NCI-H1694 treated with DMSO at 0.1 percent for 48 hours (cell line): ENCODE data around the gene BORCS8.

Experiments
- DNase-seq: peaks from one replicate; lab custom pipeline; 2025; lab: John Stamatoyannopoulos, UW

Gene BORCS8

DNA sequence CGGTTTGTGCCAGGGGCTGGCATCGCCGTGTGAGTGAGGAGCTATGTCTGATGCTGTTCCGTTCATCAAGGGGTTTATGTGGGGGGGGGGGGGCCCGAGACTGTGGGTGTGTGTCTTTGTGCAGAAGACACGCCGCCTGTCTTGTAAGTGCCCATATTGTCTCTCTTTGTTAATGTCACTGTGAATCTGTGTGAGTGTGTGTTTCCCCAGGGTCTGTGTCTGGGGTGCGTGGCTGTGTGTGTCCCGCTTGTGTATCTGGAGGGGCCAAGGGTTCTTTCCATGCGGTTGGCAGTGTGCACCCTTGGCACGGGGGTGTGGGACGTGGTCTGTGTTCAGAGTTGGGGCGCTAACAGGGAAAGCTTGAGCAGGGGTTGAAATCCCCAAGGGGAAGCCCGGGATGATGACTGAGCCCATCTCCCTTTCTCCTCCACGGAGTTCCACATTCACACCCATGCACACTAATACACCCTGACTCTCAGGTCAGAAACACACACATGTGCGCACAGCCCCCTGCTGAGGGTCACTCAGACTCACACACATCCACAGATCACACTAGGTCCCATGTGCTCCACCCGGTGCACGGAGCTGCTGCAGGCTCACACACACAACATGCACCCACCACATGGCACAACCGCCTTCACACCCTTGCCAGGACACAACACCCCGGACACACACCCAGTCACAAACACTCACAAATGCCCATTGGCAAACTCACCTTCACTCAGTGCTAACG lies 21.6 kb upstream of the BORCS8 start:
- DNase-seq, result no peak

DNA sequence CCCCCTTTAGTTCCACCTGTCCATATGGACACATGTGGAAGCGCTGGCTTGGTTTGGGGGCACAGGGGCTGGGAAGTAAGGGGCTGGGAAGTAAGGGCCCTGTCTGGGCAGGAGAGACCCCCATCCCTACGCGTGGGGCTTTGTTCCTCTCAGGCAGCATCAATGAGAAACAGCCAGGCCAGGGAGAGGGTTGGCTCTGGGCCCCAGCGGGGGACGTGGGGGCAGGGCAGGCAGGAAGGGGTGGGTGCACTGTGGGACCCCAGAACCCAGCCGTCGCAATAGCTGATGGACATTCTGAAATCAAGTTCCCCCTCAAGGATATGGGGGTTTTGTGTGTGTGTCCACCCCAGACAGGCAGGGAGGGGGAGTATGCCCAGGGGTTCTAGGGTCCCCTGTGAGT lies 21.0 kb upstream of the BORCS8 start:
- no peak for DNase-seq

DNA sequence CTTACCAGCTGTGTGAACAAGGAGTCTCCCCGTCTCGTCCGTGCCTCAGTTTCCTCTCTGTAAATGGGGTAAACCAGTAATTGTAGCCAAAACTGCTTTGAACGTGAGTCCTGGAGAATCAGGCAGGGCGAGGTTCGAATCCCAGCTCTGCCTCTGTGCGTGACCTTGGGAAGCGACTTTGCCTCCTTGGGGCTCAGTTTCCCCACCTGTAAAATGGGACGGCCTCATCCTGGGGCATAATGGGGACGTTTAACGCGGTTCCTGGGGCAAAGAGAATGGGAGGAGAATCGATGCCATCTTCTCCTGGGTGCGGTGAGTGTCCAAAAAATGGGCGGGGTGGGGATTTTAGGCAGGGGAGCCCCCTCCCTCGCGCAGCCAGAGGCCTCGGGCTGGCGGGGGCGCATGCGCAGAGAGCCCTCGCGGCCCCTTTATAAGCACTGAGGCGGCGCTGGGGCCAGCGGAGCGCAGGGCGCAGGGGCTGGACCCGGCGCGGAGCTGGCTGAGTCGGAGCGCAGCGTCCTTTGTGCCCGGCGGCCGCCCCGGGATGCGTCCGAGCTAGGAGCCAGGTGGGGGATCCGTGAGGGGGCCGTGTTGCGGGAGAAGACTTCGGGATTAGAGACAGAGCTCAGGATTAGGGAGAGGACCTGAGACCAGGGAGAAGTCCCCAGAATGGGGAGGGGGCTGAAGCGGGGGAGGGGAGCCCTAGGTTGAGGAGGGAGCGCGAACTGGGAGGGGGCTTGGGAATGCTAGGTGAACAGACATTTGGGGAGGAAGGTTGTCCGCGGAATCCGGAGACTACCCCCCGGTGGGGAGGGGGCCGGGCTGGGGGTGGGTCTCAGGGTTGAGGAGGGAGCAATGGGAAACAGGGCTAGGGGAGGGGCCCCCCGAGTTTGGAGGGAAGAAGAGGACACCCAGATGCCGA lies 19.8 kb upstream of the BORCS8 start, which contains the start of gene NCAN:
Gene NCAN, plus strand, starts transcription at position 460 of the 922 bp plus-strand sequence. CDS start 4,996 bp downstream, outside the sequence.
- peak; percentile 21 for DNase-seq

DNA sequence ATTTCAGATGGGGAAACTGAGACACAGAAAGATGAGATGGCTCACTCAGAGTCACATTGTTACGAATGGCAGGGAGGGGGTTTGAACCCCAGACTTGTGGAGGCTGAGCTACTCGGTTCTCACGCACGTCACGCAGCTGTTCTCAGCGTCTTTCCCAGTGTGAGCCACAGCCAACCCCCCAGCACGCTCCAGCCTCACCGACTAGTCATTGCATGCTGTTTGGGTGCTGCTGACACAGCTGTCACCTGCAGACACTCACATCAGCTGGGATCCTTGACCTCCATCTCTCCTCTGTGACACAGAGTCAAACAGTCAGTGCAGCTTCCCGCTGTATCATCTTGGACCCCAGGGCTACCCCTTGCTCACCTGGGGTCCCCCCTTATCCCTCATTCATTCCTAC lies 17.4 kb upstream of the BORCS8 start:
- peak; percentile 12 for DNase-seq

DNA sequence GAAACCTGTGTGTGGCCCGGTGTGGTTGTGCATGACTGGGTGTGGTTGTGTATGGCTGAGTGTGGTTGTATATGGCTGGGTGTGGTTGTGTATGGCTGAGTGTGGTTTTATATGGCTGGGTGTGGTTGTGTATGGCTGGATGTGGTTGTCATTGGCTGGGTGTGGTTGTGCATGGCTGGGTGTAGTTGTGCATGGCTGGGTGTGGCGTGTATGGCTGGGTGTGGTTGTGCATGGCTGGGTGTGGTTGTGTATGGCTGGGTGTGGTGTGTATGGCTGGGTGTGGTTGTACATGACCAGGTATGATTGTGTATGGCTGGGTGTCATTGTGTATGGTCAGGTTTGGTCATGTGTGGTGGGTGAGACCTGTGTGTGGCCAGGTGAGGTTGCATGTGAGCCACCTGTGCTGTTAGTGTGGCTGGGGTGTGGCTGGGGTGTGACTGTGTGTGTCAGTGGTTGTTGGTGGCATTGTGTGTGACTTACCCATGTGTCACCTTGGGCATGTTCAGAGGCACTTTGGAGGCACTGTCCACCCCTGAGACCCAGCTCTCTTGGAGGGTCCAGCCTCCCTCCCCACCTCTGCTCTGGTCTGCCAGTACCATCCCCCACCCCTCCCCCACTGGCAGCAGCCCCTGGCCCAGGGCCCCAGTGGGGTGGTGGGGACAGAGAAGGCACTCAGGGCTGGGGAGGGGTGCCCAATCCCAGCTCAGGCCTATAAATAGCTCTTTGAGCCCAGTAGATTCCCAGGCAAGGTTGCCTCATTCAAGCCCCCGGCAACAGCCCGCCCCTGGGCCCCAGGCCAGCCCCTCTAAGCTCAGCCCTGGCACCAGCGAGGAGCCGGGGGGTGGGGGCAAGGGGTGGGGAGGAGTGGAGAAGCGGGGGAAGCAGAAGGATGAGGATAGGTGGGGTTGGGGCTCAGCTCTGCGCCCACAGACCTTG lies 16.0 kb upstream of the BORCS8 start:
- no peak for DNase-seq

DNA sequence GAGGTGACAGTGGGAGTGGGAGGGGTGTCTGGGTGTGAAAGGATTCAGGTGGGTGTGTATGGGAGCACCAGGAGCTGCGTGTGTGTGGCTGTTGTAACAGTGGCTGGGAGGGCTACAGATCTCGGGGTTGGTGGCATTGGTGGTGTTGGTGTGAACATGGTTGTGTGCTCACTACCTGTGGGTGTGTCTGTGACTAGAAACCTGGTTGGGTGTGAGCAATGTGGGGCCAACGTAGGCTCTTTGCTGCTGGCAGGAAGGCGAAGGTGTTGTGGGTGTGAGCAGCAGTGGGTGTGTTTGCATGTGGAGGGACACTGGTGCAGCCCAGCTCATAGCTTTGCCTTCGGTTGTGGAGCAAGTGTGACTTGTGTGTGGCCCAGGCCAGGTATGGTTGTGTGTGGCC lies 15.0 kb upstream of the BORCS8 start:
- no peak for DNase-seq

DNA sequence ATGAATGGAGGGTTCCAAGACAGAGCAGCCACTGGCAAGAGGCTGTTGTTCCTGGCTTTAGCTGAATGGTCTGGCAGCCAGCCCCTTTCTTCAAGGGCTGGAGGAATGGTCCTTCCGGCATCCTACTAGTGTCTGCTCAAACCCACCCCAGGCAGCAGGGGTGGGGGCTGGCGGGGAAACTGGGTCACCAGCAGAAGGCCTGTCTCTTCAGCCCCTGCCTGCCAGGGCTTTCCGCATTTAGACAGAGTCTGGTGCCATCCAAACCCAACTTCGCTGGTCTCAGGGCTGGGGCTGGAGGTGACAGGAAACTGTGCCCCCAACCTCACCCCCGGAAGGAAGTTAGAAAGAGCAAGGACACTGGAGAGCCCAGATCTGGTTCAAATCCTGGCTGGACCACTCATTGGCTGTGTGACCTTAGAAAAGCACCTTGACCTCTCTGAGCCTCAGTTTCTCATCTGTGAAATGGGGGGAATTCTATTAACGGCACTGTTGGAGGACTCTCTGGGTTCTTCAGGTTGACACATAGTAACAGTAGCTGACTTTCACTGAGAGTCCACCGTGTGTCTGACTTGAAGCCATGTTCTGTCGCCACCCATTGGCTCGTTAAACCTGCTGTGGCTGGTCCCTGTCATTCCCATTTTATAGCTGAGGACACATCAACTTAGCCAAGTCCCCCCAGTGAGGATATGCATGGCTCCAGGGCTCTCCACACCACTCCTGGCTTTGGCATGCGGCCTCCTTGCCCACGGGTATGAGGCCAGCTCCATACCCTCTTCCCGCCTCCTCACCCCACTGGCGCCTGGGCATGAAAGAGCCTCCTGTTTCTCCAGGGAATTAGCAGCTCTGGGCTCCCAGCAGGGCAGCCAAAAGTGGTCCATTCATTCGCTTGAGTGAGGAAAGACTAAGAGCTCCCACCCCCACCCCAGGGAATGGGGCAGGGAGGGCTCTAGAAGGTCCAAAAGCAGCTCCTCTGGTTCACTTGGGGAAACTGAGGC lies 13.8 kb upstream of the BORCS8 start:
- no peak for DNase-seq

DNA sequence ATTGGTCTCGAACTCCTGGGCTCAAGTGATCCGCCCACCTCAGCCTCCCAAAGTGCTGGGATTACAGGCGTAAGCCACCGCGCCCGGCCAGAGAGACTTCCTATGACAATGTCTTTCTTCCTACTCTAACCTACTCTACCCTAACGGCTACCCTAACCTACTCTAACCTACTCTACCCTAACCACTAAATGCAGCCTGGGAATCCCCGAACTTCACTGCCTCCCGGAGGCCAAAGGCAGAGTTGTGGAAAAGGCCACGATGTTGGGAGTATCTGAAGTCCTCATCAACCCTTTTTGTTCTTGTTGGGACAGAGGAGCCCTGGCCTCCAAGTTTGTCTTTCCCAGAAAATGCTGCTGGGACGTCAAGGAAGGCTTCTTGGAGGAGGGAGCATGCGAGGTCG lies 12.2 kb upstream of the BORCS8 start:
- DNase-seq, result no peak

DNA sequence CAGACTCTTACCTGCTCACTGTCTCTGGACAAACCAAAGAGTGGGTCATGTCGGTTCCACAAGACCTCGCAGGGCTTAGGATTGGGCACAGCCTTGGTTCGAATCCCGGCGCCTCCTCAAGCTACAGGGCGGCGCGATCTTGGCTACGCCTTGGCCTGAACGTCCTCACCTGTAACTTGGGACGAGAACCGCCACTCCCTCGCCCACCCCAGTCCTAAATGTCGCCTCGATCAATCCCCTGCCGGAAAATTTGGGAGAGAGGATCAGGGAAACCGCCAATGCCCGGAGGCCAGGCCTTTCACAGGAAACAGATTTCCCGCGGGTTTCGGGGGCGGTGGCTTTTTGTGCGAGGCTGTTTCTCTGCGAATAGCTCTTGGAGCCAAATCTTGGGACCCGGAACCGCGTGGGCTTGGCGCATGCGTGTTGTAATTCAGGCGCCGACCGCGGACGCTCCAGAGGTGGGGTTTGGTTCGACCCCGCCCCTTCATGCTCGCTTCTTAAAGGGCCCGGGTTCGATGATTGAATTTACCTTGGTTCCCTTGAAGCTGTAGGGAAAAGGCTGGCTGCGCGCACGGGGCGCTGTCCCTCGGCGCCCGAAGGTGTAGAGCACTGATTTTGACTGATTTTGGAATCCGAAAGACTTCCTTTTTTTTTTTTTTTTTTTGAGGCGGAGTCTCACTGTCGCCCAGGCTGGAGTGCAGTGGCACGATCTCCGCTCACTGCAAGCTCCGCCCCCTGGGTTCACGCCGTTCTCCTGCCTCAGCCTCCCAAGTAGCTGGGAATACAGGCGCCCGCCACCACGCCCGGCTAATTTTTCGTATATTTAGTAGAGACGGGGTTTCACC lies 11.3 kb upstream of the BORCS8 start, which contains the start of gene NR2C2AP:
Gene NR2C2AP, minus strand, starts transcription at position 403 of the 845 bp plus-strand sequence. Its CDS starts 354 bp downstream, at position 49.
- DNase-seq, result peak; percentile 92

DNA sequence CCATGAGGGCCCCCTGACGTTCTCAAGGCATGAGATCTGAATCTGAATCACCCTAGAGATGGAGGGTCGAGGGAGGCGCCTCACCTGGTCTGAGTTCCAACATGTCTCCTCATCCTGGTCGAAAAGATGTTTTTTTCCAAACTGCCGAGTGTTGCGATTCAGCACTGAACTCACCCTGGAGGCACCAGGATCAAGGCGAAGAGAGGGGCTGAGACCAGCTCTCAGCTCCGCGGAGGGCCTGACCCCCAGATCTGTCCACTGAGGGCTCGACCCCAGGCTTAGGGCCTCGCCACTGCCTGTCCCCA lies 10.7 kb upstream of the BORCS8 start:
- DNase-seq, result no peak

DNA sequence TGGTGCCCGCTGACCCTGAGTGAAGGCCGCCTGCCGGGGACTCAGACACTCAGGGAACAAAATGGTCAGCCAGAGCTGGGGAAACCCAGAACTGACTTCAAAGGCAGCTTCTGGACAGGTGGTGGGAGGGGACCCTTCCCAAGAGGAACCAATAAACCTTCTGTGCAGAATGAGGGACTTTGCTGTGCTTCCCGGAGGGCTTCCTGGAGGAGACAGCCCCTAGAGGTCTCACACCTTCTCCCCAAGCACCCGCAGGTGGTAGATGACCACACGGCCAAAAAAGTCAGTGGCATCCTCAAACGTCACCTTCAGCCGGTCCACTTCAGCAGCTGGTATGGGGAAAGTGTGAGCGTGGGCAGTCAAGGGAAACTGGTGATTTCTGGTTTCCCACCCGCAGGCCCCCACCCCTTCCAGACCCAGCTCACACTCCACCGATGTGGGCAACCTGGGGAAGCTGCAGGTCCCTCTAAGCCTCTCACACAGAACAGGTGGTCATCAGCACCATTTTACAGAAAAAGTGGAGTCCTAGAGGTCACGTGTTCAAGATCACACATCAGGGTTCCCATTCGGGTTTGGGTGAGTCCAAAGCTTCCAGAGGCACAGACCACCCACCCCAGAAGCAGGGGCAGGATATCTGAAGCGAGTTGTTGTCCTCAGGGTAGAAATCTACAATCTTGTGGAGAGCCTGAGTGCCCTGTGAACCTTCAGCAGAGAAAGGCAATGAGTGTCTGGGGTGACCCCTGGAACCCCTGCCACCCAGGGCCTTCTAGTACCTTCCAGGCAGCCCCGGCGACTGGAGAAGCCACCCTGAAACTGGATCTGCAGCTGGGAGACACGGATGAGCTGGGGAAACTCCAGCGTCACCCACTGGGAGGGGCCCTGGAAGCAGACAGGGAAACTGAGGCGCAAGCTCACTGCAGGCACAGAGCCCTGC lies 10.0 kb upstream of the BORCS8 start:
- DNase-seq, result no peak

DNA sequence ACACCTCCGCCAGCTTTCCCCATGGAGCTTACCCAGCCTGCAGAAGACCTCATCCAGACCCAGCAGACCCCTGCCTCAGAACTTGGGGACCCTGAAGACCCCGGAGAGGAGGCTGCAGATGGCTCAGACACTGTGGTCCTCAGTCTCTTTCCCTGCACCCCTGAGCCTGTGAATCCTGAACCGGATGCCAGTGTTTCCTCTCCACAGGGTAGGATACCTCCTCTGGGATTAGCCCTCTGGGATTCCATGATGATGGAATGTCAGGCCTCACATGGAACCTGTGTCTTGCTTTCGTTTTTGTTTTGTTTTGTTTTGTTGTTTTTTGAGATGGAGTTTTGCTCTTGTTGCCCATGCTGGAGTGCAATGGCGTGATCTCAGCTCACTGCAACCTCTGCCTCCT lies 2.0 kb upstream of the BORCS8 start:
- no peak for DNase-seq

DNA sequence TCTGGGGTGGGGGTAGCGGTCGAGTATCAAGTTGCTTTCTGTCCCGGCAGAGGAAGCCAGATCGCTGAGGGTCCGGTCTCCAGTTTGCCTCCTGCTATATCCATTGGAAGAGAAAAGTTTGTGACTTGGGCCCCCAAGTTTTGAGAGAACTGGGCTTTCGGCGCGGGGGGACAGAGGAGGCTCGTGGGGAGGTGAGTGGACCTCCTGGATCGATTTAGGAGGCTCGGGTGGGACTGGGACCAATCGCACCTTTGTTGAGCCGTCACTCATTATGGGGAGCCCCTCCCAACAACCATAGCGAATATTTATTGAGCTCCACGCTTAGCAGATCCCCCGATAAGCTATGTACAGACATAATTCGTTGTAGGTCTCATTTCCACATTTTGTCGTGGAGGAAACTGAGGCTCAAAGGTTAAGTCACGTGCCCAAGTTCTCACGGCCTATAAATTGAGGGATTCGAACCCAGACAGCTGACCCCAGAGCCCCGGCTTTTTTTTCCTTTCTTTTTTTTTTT lies 1.0 kb upstream of the BORCS8 start:
- no peak for DNase-seq

DNA sequence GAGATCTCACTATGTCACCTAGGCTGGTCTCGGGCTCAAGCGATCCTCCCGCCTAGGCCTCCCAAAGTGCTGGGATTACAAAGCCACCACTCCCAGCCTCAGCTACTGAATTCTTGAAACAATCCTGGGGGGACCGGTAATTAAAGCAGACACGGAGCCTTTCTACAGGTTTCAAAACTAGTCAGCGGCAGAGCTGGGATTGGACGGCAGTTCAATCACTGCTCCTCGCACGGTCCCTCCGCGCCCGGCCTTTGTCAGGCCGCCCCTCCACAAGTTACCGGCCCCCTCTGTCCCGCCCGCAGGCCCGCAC lies 229 bp downstream of the BORCS8 start:
- no peak for DNase-seq

DNA sequence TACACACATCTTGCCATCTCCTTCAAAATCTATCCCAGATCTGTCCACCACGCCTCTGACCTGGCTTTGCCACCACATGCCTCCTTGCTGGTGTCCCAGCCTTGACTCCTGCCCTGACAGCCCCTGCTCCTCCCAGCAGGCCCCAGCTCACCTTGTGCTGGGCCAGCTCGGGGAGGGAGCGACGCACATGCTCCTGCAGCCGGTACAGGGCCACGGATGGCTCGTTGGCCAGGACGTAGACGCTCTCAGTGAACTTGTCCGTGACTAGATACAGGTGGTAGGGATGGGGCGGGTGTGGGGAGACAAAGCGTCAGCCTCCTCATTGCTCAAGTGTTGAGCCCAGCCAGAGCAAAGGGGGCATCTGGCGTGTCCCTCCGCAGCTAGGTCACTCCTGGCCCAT lies 5.2 kb downstream of the BORCS8 start:
- DNase-seq, result no peak

DNA sequence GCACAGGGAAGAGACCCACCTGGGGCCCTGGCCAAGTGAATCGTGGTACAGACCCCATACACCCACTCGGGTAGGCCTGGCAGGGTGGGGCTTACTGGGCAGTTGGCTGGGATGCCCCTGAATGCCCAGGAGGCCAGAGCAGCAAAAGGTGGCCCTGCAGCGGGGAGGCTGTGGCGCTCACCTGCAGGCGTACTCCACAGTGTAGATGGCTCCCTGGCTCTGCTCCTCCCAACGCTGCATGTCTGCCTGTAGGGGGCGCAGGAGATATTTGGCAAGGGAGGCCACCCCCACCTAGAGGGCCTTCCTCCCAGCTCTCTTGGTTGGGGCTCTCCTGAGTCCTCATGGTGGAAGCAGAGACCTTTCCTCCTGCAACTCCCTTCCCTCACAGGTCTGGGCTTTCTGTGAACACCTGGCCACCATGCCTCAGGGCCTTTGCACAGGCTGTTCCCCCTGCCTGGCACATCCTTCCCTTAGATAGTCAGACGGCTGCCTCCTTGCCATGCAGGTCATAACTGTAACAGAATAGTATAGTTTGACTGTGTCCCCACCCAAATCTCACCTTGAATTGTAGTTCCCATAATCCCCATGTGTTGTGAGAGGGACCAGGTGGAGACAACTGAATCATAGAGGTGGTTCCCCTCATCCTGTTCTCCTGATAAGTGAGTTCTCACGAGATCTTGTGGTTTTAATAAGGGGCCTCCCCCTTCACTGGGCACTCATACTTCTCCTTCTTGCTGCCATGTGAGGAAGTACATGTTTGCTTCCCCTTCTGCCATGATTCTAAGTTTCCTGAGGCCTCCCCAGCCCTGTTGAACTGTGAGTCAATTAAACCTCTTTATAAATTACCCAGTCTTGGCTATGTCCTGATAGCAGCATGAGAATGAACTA lies 5.9 kb downstream of the BORCS8 start:
- DNase-seq, result peak; percentile 21

DNA sequence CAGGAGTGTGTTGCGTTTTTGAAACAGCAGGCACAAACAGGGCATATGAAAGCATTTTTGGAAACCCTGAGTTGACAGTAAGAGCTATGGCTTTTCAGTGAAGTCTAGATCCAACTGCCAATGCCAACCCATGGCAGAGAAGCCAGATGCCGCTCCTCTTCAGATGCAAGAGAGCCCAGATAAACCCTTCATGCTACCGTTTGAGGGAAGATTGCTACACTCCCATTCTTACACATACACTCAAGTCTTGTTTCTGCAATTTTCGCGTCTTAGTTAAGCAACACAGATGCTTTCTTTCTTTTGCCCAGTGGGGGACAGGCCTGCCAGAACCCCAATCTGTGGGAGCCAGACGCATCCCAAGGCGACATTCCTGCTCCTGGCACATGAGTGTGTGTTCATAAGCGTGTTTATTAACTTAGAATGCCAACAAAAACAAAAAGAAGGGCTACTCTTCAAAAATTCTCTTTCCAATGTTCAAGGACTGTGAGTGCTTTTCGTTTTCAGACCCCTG lies 10.4 kb downstream of the BORCS8 start:
- DNase-seq, result no peak
